GM12878 (cell line): ENCODE measurements around the gene C9orf153. TPM values are rescaled to one million over a fixed set of nuclear protein-coding genes. Genes with fewer than 3 reads are reported as not detected.

ENCODE experiments used
- BCL11A ChIP-seq: IDR thresholded peaks from 2 replicates; pipeline ENCODE4 v1.6.1; 2011; ENCODE audit warnings: low read depth, low read length
- BHLHE40 ChIP-seq, 2 experiments: fragments of 450-650 bp in 1 of 2; IDR thresholded peaks; 2 replicates each; pipeline ENCODE4 v1.6.1; 2011 to 2017; ENCODE audit warnings: low read depth in 2 of 2, borderline replicate concordance in 1 of 2, improper control_type of control experiment in 1 of 2, low read length in 1 of 2, mild to moderate bottlenecking in 1 of 2
- CBFB ChIP-seq: IDR thresholded peaks from 2 replicates; pipeline ENCODE4 v1.6.1; 2016; ENCODE audit warnings: antibody characterized with exemption, low read depth
- CHD1 ChIP-seq: IDR thresholded peaks from 2 replicates; pipeline ENCODE4 v1.6.1; 2012; ENCODE audit warnings: low read depth, low read length, improper control_type of control experiment
- CHD2 ChIP-seq: IDR thresholded peaks from 2 replicates; pipeline ENCODE4 v1.6.1; 2011; ENCODE audit warnings: low read depth, low read length, improper control_type of control experiment, borderline replicate concordance
- DPF2 ChIP-seq: fragments of 450-650 bp; IDR thresholded peaks from 2 replicates; pipeline ENCODE4 v1.6.1; 2017; ENCODE audit warnings: mild to moderate bottlenecking
- E2F4 ChIP-seq: IDR thresholded peaks from 2 replicates; pipeline ENCODE4 v1.6.1; 2012; ENCODE audit warnings: low read depth, low read length, improper control_type of control experiment
- EGR1 ChIP-seq, 2 experiments: IDR thresholded peaks; 1 replicate in 1 of 2; 2 replicates in 1 of 2; pipeline ENCODE4 v1.6.1; 2011 to 2012; ENCODE audit warnings: low read depth in 2 of 2, low read length in 2 of 2, borderline replicate concordance in 1 of 2, mild to moderate bottlenecking in 1 of 2, moderate library complexity in 1 of 2
- ETV6 ChIP-seq, 2 experiments: fragments of 450-650 bp in 1 of 2; IDR thresholded peaks in 1 of 2; conservative IDR thresholded peaks in 1 of 2; 2 replicates each; pipeline ENCODE4 v1.6.1; 2014; ENCODE audit warnings: antibody characterized with exemption in 1 of 2, borderline replicate concordance in 1 of 2, low read depth in 1 of 2, mild to moderate bottlenecking in 1 of 2, moderate library complexity in 1 of 2
- JUNB ChIP-seq: IDR thresholded peaks from 2 replicates; pipeline ENCODE4 v1.6.1; 2016; ENCODE audit warnings: antibody characterized with exemption, mild to moderate bottlenecking
- MEF2A ChIP-seq: IDR thresholded peaks from 2 replicates; pipeline ENCODE4 v1.6.1; 2011; ENCODE audit warnings: low read depth, mild to moderate bottlenecking, low read length, moderate library complexity; ENCODE audit not compliant: insufficient read depth
- MTA3 ChIP-seq: IDR thresholded peaks from 2 replicates; pipeline ENCODE4 v1.6.1; 2012; ENCODE audit warnings: low read length, inconsistent platforms, borderline replicate concordance
- NBN ChIP-seq: fragments of 450-650 bp; IDR thresholded peaks from 2 replicates; pipeline ENCODE4 v1.6.1; 2016
- NRF1 ChIP-seq: conservative IDR thresholded peaks from 2 replicates; pipeline ENCODE4 v1.6.1; 2011; ENCODE audit warnings: mild to moderate bottlenecking, low read depth, low read length, improper control_type of control experiment
- REST ChIP-seq: IDR thresholded peaks from 2 replicates; pipeline ENCODE4 v1.6.1; 2012; ENCODE audit warnings: mild to moderate bottlenecking, low read depth, low read length
- SP1 ChIP-seq: IDR thresholded peaks from one replicate; pipeline ENCODE4 v1.6.1; 2011; ENCODE audit warnings: low read depth, low read length
- SPI1 ChIP-seq: IDR thresholded peaks from 2 replicates; pipeline ENCODE4 v1.6.1; 2011; ENCODE audit warnings: low read depth, mild to moderate bottlenecking, low read length, moderate library complexity, borderline replicate concordance; ENCODE audit not compliant: insufficient read depth
- TARDBP ChIP-seq: IDR thresholded peaks from 2 replicates; pipeline ENCODE4 v1.6.1; 2016; ENCODE audit warnings: borderline replicate concordance
- USF1 ChIP-seq: IDR thresholded peaks from 2 replicates; pipeline ENCODE4 v1.6.1; 2011; ENCODE audit warnings: borderline replicate concordance, low read depth, mild to moderate bottlenecking, moderate library complexity, mixed read lengths, low read length; ENCODE audit not compliant: insufficient read depth; ENCODE audit errors: extremely low read length
- YBX1 ChIP-seq: fragments of 450-650 bp; IDR thresholded peaks from 2 replicates; pipeline ENCODE4 v1.6.1; 2016; ENCODE audit warnings: antibody characterized with exemption
- ZNF384 ChIP-seq: IDR thresholded peaks from 2 replicates; pipeline ENCODE4 v1.6.1; 2012; ENCODE audit warnings: low read depth, mild to moderate bottlenecking, low read length, improper control_type of control experiment, borderline replicate concordance
- polyA plus RNA-seq, 11 experiments: library from polyadenylated mRNA; depleted of rRNA in 4 of 11; unstranded in 6 of 11; stranded (reverse) in 5 of 11; fragments of >200 nt; fragmentation: Nextera tagmentation in 4 of 11; fragmentation: Illumina TruSeq in 1 of 11; extraction: Ambion mirVana in 4 of 11; extraction: Trizol in 1 of 11; gene quantifications; 1 replicate in 1 of 11; 2 replicates in 10 of 11; pipeline versions ENCODE4 v1.2.1 to v1.2.3, GENCODE V29; 2011 to 2016; ENCODE audit warnings: inconsistent platforms in 2 of 11, missing spikeins in 2 of 11, low read depth in 1 of 11
- total RNA-seq, 4 experiments: library from RNA; depleted of rRNA in 3 of 4; stranded (reverse); fragments of >200 nt in 3 of 4; fragmentation: Illumina TruSeq in 1 of 4; extraction: Trizol in 1 of 4; gene quantifications; 2 replicates each; pipeline versions ENCODE4 v1.2.1 to v1.2.3, GENCODE V29; 2013 to 2021
- TF ChIP-seq, protein P1 (sequence below): fragments of 450-650 bp; IDR thresholded peaks from 2 replicates; pipeline ENCODE4 v1.6.1; 2017; ENCODE audit warnings: low read depth, mild to moderate bottlenecking, moderate library complexity
- TF ChIP-seq, protein P2 (sequence below): fragments of 150-350 bp; IDR thresholded peaks from 2 replicates; pipeline ENCODE4 v1.6.1; 2014; ENCODE audit warnings: mild to moderate bottlenecking, low read depth, low read length

The C9orf153 gene
- total and polyA plus RNA-seq, 10 of the 15 experiments (the other 5 are each of a cell fraction or from before 2014, with no cell fraction given): 0.03 to 1.2 (median 0.18) TPM; not detected in 1

DNA sequence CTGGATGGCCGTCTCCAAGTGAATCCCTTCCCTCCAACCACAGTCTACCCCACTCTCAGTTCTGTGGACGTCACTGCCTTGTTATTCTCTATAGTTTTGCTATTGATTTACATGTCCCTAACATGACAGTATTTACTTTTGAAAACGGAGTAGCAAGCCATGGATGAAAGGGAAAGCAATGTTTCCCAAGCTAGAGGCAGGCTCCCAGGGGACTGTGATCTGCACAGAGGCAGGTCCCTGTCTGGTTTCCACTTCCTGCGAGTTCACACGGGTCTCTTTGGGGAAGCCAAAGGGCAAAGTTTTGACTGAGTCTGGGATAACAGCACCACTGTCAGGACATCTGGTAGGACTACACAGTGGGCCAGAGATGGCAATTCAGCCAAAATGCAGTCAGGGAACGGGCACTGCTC is 12.7 kb downstream of the C9orf153 start (continued):
- TF ChIP-seq EGR1 (IDR thresholded peaks at IDR 0.05; ENCODE audit: borderline replicate concordance in 1 of 2, low read depth in 2 of 2, low read length in 2 of 2) (no peak), CHD2 (no peak), BHLHE40 (IDR thresholded peaks at IDR 0.05; ENCODE audit: borderline replicate concordance in 1 of 2, low read depth in 2 of 2, low read length in 1 of 2) (peak in 1 of 2 experiments; percentile 34; a peak in 1 of 4 replicates), TARDBP (no peak), USF1 (no peak), ETV6 (conservative IDR thresholded peaks at IDR 0.05 in 1 of 2, IDR thresholded peaks at IDR 0.05 in 1 of 2; ENCODE audit: borderline replicate concordance in 1 of 2, low read depth in 1 of 2) (no peak), ZNF384 (no peak), CHD1 (no peak), REST (no peak), SPI1 (peak; percentile 26; the same call in 1 of the 2 replicates), SP1 (peak; percentile 31), BCL11A (no peak), MEF2A (no peak), DPF2 (no peak), E2F4 (no peak), MTA3 (no peak), YBX1 (peak; percentile 84; the same call in 1 of the 2 replicates), NRF1 (no peak), JUNB (no peak), CBFB (no peak), NBN (0 out of 2 replicates have a peak, but pooled peaks have one; percentile 33)
- TF ChIP-seq, protein P1, sequence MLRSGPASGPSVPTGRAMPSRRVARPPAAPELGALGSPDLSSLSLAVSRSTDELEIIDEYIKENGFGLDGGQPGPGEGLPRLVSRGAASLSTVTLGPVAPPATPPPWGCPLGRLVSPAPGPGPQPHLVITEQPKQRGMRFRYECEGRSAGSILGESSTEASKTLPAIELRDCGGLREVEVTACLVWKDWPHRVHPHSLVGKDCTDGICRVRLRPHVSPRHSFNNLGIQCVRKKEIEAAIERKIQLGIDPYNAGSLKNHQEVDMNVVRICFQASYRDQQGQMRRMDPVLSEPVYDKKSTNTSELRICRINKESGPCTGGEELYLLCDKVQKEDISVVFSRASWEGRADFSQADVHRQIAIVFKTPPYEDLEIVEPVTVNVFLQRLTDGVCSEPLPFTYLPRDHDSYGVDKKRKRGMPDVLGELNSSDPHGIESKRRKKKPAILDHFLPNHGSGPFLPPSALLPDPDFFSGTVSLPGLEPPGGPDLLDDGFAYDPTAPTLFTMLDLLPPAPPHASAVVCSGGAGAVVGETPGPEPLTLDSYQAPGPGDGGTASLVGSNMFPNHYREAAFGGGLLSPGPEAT: peak; percentile 38; the same call in 1 of the 2 replicates
- TF ChIP-seq, protein P2, sequence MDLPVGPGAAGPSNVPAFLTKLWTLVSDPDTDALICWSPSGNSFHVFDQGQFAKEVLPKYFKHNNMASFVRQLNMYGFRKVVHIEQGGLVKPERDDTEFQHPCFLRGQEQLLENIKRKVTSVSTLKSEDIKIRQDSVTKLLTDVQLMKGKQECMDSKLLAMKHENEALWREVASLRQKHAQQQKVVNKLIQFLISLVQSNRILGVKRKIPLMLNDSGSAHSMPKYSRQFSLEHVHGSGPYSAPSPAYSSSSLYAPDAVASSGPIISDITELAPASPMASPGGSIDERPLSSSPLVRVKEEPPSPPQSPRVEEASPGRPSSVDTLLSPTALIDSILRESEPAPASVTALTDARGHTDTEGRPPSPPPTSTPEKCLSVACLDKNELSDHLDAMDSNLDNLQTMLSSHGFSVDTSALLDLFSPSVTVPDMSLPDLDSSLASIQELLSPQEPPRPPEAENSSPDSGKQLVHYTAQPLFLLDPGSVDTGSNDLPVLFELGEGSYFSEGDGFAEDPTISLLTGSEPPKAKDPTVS: no peak
